ENCODE results near the gene SLC25A38. TPM values are rescaled to one million over a fixed set of nuclear protein-coding genes. Genes with fewer than 3 reads are reported as not detected.
"Not testable (repeated sequence)": the region's sequence is repeated elsewhere in the genome, so short reads cannot be mapped to it uniquely, and the experiment has no call there.

The SLC25A38 gene
- total and polyA plus RNA-seq, 4 donors, result 24.8 to 31.0 (median 27.4) TPM

DNA sequence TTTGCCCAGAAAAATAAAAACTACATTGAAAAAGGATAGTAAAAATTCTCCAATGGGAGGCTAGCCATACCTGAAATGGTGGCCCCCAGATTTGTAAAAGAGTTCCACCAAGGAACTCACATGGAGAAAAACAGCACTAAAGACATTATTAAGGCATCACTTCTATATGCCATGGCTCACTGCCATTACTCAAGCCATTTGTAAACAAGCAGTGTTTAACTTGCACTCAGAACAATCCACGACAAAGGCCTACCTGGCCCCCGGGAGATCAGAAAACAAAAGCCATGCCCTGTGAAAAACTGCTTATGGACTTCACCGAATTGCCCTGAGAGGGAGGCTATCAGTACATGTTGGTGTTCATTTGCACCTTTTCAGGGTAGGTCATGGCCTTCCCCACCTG, 34.1 kb upstream of the SLC25A38 start:
- Histone ChIP-seq H3K36me3 (ENCODE audit: control insufficient read depth in 4 of 4, insufficient read depth in 4 of 4, low read length in 4 of 4) (no peaks in the 10 kb centered on the region), H3K4me3 (no peak overlapping the region)
- 53 to 99% methylated on average over 3 of the region's 3 CpGs for WGBS, 2 donors

DNA sequence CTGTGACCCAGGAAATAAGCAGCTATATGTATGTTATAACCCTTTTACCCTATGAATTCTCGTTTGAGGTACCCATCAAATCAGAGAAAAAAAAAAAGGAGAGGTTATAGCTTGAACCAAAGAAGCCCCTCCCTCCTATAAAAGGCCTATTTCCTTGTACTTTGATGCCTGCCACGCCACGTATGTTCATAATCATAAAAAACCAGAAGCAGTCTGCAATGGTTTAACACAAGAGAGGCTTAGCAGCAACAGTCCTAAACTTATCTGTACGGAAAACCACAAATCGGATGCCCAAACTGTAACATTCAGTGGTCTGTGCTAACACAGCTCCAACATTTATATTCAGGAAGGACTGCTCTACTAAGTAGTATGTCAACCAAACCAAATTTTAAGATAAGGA, 32.5 kb upstream of the SLC25A38 start:
- WGBS, 2 donors, result 58 to 73% methylated on average over 5 of the region's 5 CpGs

More for the DNA sequence above, 34.1 kb upstream of the SLC25A38 start:
- Histone ChIP-seq H3K9ac (ENCODE audit: insufficient read depth in 1 of 2, low read length in 2 of 2) (no peak overlapping the region), H3K27ac (ENCODE audit: low read depth in 1 of 2, low read length in 1 of 2) (no peak overlapping the region), H3K27me3 (ENCODE audit: control insufficient read depth in 3 of 3, insufficient read depth in 3 of 3, low read length in 2 of 3) (no peaks in the 10 kb centered on the region), H3K9me3 (ENCODE audit: control insufficient read depth in 4 of 4, insufficient read depth in 3 of 4, low read length in 3 of 4) (no peaks in the 10 kb centered on the region), H3K4me1 (ENCODE audit: control insufficient read depth in 5 of 5, insufficient read depth in 5 of 5, low read length in 5 of 5) (peaks cover 0 to 1% (median 0%) of the 10 kb centered on the region in 5 donors)
- peak in 2 of 3 donors; percentile 1 to 7 for DNase-seq
- TF ChIP-seq, protein P1, sequence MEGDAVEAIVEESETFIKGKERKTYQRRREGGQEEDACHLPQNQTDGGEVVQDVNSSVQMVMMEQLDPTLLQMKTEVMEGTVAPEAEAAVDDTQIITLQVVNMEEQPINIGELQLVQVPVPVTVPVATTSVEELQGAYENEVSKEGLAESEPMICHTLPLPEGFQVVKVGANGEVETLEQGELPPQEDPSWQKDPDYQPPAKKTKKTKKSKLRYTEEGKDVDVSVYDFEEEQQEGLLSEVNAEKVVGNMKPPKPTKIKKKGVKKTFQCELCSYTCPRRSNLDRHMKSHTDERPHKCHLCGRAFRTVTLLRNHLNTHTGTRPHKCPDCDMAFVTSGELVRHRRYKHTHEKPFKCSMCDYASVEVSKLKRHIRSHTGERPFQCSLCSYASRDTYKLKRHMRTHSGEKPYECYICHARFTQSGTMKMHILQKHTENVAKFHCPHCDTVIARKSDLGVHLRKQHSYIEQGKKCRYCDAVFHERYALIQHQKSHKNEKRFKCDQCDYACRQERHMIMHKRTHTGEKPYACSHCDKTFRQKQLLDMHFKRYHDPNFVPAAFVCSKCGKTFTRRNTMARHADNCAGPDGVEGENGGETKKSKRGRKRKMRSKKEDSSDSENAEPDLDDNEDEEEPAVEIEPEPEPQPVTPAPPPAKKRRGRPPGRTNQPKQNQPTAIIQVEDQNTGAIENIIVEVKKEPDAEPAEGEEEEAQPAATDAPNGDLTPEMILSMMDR (IDR thresholded peaks at IDR 0.05; ENCODE audit: control extremely low read depth, extremely low read depth), result no peak
- no peak for ATAC-seq (ENCODE audit: insufficient read depth, low FRiP score)

DNA sequence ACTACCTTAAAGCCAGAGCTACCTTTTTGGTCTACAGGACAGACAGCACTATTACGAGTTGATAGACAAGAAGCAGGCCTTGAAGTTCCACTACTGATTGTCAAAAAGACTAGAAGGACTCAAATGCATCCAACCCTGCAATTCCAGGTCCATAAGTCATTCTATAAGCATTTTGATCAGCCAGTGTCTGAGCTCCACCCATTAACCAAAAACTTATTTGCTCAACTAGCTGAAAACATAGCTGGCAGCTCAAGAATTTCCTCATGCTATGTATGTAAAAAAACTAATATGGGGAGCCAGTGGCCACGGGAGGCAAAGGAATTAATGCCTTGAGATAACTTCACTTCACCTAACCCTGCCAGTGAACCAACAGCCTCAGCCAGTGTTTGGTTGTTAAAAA, 32.0 kb upstream of the SLC25A38 start:
- H3K36me3 ChIP-seq (ENCODE audit: control insufficient read depth in 4 of 4, insufficient read depth in 4 of 4, low read length in 4 of 4); H3K9me3 ChIP-seq (ENCODE audit: control insufficient read depth in 4 of 4, insufficient read depth in 3 of 4, low read length in 3 of 4); H3K4me3 ChIP-seq; H3K9ac ChIP-seq (ENCODE audit: insufficient read depth in 1 of 2, low read length in 2 of 2); H3K27ac ChIP-seq (ENCODE audit: low read depth in 1 of 2, low read length in 1 of 2); H3K4me1 ChIP-seq (ENCODE audit: control insufficient read depth in 5 of 5, insufficient read depth in 5 of 5, low read length in 5 of 5); H3K27me3 ChIP-seq (ENCODE audit: control insufficient read depth in 3 of 3, insufficient read depth in 3 of 3, low read length in 2 of 3); DNase-seq; ATAC-seq (ENCODE audit: insufficient read depth, low FRiP score): not testable (repeated sequence)
- 68 to 76% methylated on average over 2 of the region's 2 CpGs for WGBS, 2 donors

More for the DNA sequence above, 32.5 kb upstream of the SLC25A38 start:
- DNase-seq (no peak), ATAC-seq (ENCODE audit: insufficient read depth, low FRiP score) (no peak)
- Histone ChIP-seq H3K4me1 (ENCODE audit: control insufficient read depth in 5 of 5, insufficient read depth in 5 of 5, low read length in 5 of 5) (peaks cover 0 to 1% (median 0%) of the 10 kb centered on the region in 5 donors), H3K27ac (ENCODE audit: low read depth in 1 of 2, low read length in 1 of 2) (no peak overlapping the region), H3K4me3 (no peak overlapping the region), H3K36me3 (ENCODE audit: control insufficient read depth in 4 of 4, insufficient read depth in 4 of 4, low read length in 4 of 4) (no peaks in the 10 kb centered on the region), H3K9ac (ENCODE audit: insufficient read depth in 1 of 2, low read length in 2 of 2) (no peak overlapping the region), H3K9me3 (ENCODE audit: control insufficient read depth in 4 of 4, insufficient read depth in 3 of 4, low read length in 3 of 4) (no peaks in the 10 kb centered on the region), H3K27me3 (ENCODE audit: control insufficient read depth in 3 of 3, insufficient read depth in 3 of 3, low read length in 2 of 3) (no peaks in the 10 kb centered on the region)
- TF ChIP-seq, protein P1 (IDR thresholded peaks at IDR 0.05; ENCODE audit: control extremely low read depth, extremely low read depth), result no peak

DNA sequence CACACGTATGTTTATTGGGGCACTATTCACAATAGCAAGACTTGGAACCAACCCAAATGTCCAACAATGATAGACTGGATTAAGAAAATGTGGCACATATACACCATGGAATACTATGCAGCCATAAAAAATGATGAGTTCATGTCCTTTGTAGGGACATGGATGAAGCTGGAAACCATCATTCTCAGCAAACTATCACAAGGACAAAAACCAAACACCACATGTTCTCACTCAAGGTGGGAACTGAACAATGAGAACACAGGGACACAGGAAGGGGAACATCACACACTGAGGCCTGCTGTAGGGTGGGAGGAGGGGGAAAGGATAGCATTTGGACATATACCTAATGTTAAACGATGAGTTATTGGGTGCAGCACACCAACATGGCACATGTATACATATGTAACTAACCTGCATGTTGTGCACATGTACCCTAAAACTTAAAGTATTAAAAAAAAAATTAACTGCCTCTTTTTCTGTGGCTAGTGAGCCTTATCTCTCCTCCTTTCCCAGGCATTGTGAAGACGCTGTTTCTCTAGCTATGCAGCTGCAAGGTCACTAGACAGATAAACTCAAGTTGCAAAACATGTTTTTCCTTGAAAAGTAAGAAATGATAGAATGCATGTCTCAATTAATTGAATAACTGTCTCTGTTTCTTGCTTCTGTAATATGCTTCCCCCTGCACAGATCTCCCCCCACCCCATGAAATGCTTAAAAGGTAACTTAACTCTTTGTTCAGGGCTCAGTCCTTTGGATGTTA, 29.8 kb upstream of the SLC25A38 start:
- ATAC-seq (ENCODE audit: insufficient read depth, low FRiP score); H3K27ac ChIP-seq (ENCODE audit: low read depth in 1 of 2, low read length in 1 of 2); H3K9ac ChIP-seq (ENCODE audit: insufficient read depth in 1 of 2, low read length in 2 of 2); H3K36me3 ChIP-seq (ENCODE audit: control insufficient read depth in 4 of 4, insufficient read depth in 4 of 4, low read length in 4 of 4); H3K4me1 ChIP-seq (ENCODE audit: control insufficient read depth in 5 of 5, insufficient read depth in 5 of 5, low read length in 5 of 5); H3K9me3 ChIP-seq (ENCODE audit: control insufficient read depth in 4 of 4, insufficient read depth in 3 of 4, low read length in 3 of 4); H3K4me3 ChIP-seq; DNase-seq; H3K27me3 ChIP-seq (ENCODE audit: control insufficient read depth in 3 of 3, insufficient read depth in 3 of 3, low read length in 2 of 3): not testable (repeated sequence)
- WGBS, 2 donors, result 71 to 77% methylated on average over 3 of the region's 3 CpGs

All from lung (tissue), 12 donors.